HepG2 (cell line): ENCODE results near the gene SLC7A10. TPM values are rescaled to one million over a fixed set of nuclear protein-coding genes. Genes with fewer than 3 reads are reported as not detected.

Source experiments
- ATF7-NPFF ChIP-seq: sonication (generic); formaldehyde crosslinking; IDR thresholded peaks from 2 replicates; pipeline ENCODE4 v1.8.1; 2023; ENCODE audit warnings: mild to moderate bottlenecking, low read depth, missing genetic modification reagents, moderate library complexity
- DNMT1 ChIP-seq: sonication (generic); formaldehyde crosslinking; IDR thresholded peaks from 2 replicates; pipeline ENCODE4 v1.5.1; 2020; ENCODE audit warnings: mild to moderate bottlenecking, missing genetic modification reagents
- EZH2 ChIP-seq: conservative IDR thresholded peaks from 2 replicates; pipeline ENCODE4 v1.6.1; 2012; ENCODE audit warnings: mild to moderate bottlenecking, low read depth, low read length, moderate library complexity
- GTF3A ChIP-seq: sonication (generic); formaldehyde crosslinking; conservative IDR thresholded peaks from 2 replicates; pipeline ENCODE4 v1.4.0; 2020; ENCODE audit warnings: mild to moderate bottlenecking, missing genetic modification reagents
- ISX ChIP-seq: sonication (generic); formaldehyde crosslinking; conservative IDR thresholded peaks from 2 replicates; pipeline ENCODE4 v1.5.0; 2020; ENCODE audit warnings: missing genetic modification reagents
- MIXL1 ChIP-seq: IDR thresholded peaks from 2 replicates; pipeline ENCODE4 v1.6.1; 2016
- NR2F6 ChIP-seq, 2 experiments: IDR thresholded peaks; 2 replicates each; pipeline ENCODE4 v1.6.1; 2016; ENCODE audit warnings: antibody characterized with exemption in 1 of 2, mild to moderate bottlenecking in 1 of 2
- PAX8 ChIP-seq: sonication (generic); formaldehyde crosslinking; IDR thresholded peaks from 2 replicates; pipeline ENCODE4 v1.8.0; 2022; ENCODE audit warnings: mild to moderate bottlenecking, missing genetic modification reagents, borderline replicate concordance
- PCBP2 ChIP-seq: fragments of 200-400 bp; formaldehyde crosslinking; optimal IDR thresholded peaks from 2 replicates; pipeline ENCODE3; 2018; ENCODE audit warnings: low read length, low read depth; ENCODE audit not compliant: poor library complexity, severe bottlenecking
- RBM22 ChIP-seq: fragments of 200-400 bp; formaldehyde crosslinking; optimal IDR thresholded peaks from 2 replicates; pipeline ENCODE3; 2017; ENCODE audit warnings: mild to moderate bottlenecking, low read length, moderate library complexity
- SMAD1 ChIP-seq: sonication (generic); formaldehyde crosslinking; IDR thresholded peaks from 2 replicates; pipeline ENCODE4 v1.4.0; 2020; ENCODE audit warnings: missing genetic modification reagents, low read depth, mild to moderate bottlenecking, borderline replicate concordance
- SMAD3 ChIP-seq: sonication (generic); formaldehyde crosslinking; IDR thresholded peaks from 2 replicates; pipeline ENCODE4 v1.4.0; 2020; ENCODE audit warnings: missing genetic modification reagents
- ZFX ChIP-seq: sonication (generic); formaldehyde crosslinking; IDR thresholded peaks from 2 replicates; pipeline ENCODE4 v1.4.0; 2020; ENCODE audit warnings: mild to moderate bottlenecking, low read depth, missing genetic modification reagents, moderate library complexity
- ZNF205 ChIP-seq: IDR thresholded peaks from 2 replicates; pipeline ENCODE4 v1.6.1; 2018; ENCODE audit warnings: missing biosample characterization, missing genetic modification reagents
- ZNF230 ChIP-seq: sonication (generic); formaldehyde crosslinking; IDR thresholded peaks from 2 replicates; pipeline ENCODE4 v1.4.0; 2020; ENCODE audit warnings: mild to moderate bottlenecking, missing genetic modification reagents
- ZNF232 ChIP-seq: sonication (generic); formaldehyde crosslinking; IDR thresholded peaks from 2 replicates; pipeline ENCODE4 v1.4.0; 2020; ENCODE audit warnings: missing genetic modification reagents, borderline replicate concordance
- ZNF329 ChIP-seq: sonication (generic); formaldehyde crosslinking; IDR thresholded peaks from 2 replicates; pipeline ENCODE4 v1.9.0; 2021; ENCODE audit warnings: low read depth, mild to moderate bottlenecking, missing genetic modification reagents
- ZNF343 ChIP-seq: sonication (generic); formaldehyde crosslinking; IDR thresholded peaks from 2 replicates; pipeline ENCODE4 v1.4.0; 2020; ENCODE audit warnings: mild to moderate bottlenecking, missing genetic modification reagents
- ZNF607 ChIP-seq: sonication (generic); formaldehyde crosslinking; IDR thresholded peaks from 2 replicates; pipeline ENCODE4 v1.5.1; 2020; ENCODE audit warnings: missing genetic modification reagents, mild to moderate bottlenecking, borderline replicate concordance
- ZNF672 ChIP-seq: sonication (generic); formaldehyde crosslinking; IDR thresholded peaks from 2 replicates; pipeline ENCODE4 v1.8.1; 2022; ENCODE audit warnings: missing genetic modification reagents
- ZSCAN22 ChIP-seq: sonication (generic); formaldehyde crosslinking; IDR thresholded peaks from 2 replicates; pipeline ENCODE4 v1.4.0; 2020; ENCODE audit warnings: mild to moderate bottlenecking, missing genetic modification reagents
- polyA plus RNA-seq, 8 experiments: library from polyadenylated mRNA; depleted of rRNA in 3 of 8; stranded (reverse) in 7 of 8; unstranded in 1 of 8; fragments of >200 nt; fragmentation: Illumina TruSeq in 4 of 8; extraction: Trizol in 4 of 8; gene quantifications; 2 replicates each; pipeline versions ENCODE4 v1.2.1 to v1.2.3, GENCODE V29; 2011 to 2016; ENCODE audit warnings: low read depth in 4 of 8, missing spikeins in 1 of 8, mixed read lengths in 1 of 8; ENCODE audit not compliant: insufficient read depth in 1 of 8
- total RNA-seq, 5 experiments: library from RNA; depleted of rRNA; stranded (reverse); fragments of >200 nt; fragmentation: Illumina TruSeq; extraction: Trizol; gene quantifications; 2 replicates each; pipeline ENCODE4 v1.2.3, GENCODE V29; 2016; ENCODE audit warnings: low read depth in 1 of 5
- TF ChIP-seq, protein P1 (sequence below): sonication (generic); formaldehyde crosslinking; IDR thresholded peaks from 2 replicates; pipeline ENCODE4 v1.4.0; 2020; ENCODE audit warnings: missing genetic modification reagents
- TF ChIP-seq, protein P2 (sequence below): sonication (generic); formaldehyde crosslinking; IDR thresholded peaks from 2 replicates; pipeline ENCODE4 v1.4.0; 2020; ENCODE audit warnings: mild to moderate bottlenecking, missing genetic modification reagents, borderline replicate concordance
- TF ChIP-seq, protein P3 (sequence below): sonication (generic); formaldehyde crosslinking; IDR thresholded peaks from 2 replicates; pipeline ENCODE4 v1.8.0; 2022; ENCODE audit warnings: missing genetic modification reagents, mild to moderate bottlenecking, moderate library complexity, borderline replicate concordance
- TF ChIP-seq, protein P4 (sequence below): sonication (generic); formaldehyde crosslinking; IDR thresholded peaks from 2 replicates; pipeline ENCODE4 v1.4.0; 2020; ENCODE audit warnings: missing genetic modification reagents; ENCODE audit errors: not compliant biosample characterization

SLC7A10 gene
- total and polyA plus RNA-seq, 2 of the 13 experiments (the other 11 are each of a cell fraction or from before 2014, with no cell fraction given) = 1.1 to 2.2 TPM

DNA sequence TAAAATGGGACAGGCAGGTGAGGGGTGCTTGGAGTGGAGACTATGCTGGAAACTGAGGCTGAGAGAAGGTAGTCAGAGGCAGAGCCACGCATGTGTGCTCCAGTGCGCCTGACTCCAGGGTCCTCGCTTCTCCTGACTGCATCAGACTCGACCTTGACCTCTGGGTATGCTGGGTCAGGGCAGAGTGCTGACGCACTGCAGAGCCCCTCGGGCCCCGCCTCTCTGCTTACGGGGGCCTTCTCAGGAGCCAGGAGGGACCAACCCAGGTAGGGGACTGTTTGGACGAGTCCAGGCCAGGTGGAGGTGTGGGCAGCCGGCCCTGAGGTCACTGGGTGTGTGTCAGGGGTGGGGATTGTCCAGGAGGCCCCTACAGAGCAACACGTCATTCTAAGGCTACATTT, 22.9 kb upstream of the SLC7A10 start (continued):
- TF ChIP-seq, protein P1, sequence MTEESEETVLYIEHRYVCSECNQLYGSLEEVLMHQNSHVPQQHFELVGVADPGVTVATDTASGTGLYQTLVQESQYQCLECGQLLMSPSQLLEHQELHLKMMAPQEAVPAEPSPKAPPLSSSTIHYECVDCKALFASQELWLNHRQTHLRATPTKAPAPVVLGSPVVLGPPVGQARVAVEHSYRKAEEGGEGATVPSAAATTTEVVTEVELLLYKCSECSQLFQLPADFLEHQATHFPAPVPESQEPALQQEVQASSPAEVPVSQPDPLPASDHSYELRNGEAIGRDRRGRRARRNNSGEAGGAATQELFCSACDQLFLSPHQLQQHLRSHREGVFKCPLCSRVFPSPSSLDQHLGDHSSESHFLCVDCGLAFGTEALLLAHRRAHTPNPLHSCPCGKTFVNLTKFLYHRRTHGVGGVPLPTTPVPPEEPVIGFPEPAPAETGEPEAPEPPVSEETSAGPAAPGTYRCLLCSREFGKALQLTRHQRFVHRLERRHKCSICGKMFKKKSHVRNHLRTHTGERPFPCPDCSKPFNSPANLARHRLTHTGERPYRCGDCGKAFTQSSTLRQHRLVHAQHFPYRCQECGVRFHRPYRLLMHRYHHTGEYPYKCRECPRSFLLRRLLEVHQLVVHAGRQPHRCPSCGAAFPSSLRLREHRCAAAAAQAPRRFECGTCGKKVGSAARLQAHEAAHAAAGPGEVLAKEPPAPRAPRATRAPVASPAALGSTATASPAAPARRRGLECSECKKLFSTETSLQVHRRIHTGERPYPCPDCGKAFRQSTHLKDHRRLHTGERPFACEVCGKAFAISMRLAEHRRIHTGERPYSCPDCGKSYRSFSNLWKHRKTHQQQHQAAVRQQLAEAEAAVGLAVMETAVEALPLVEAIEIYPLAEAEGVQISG = no peak
- no peak for TF ChIP-seq SMAD3 (CRISPR knock-in tag)
- no peak for TF ChIP-seq PCBP2
- no peak for TF ChIP-seq ZNF672 (CRISPR knock-in tag)
- no peak for TF ChIP-seq ISX (CRISPR knock-in tag)
- no peak for TF ChIP-seq ZSCAN22 (CRISPR knock-in tag)
- TF ChIP-seq ZNF607 (CRISPR knock-in tag) = no peak
- TF ChIP-seq ZNF230 (CRISPR knock-in tag) = no peak
- TF ChIP-seq, protein P2, sequence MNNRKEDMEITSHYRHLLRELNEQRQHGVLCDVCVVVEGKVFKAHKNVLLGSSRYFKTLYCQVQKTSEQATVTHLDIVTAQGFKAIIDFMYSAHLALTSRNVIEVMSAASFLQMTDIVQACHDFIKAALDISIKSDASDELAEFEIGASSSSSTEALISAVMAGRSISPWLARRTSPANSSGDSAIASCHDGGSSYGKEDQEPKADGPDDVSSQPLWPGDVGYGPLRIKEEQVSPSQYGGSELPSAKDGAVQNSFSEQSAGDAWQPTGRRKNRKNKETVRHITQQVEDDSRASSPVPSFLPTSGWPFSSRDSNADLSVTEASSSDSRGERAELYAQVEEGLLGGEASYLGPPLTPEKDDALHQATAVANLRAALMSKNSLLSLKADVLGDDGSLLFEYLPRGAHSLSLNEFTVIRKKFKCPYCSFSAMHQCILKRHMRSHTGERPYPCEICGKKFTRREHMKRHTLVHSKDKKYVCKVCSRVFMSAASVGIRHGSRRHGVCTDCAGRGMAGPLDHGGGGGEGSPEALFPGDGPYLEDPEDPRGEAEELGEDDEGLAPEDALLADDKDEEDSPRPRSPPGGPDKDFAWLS (CRISPR knock-in tag) = no peak
- no peak for TF ChIP-seq ZNF205
- TF ChIP-seq ZFX = peak; percentile 58
- TF ChIP-seq, protein P3, sequence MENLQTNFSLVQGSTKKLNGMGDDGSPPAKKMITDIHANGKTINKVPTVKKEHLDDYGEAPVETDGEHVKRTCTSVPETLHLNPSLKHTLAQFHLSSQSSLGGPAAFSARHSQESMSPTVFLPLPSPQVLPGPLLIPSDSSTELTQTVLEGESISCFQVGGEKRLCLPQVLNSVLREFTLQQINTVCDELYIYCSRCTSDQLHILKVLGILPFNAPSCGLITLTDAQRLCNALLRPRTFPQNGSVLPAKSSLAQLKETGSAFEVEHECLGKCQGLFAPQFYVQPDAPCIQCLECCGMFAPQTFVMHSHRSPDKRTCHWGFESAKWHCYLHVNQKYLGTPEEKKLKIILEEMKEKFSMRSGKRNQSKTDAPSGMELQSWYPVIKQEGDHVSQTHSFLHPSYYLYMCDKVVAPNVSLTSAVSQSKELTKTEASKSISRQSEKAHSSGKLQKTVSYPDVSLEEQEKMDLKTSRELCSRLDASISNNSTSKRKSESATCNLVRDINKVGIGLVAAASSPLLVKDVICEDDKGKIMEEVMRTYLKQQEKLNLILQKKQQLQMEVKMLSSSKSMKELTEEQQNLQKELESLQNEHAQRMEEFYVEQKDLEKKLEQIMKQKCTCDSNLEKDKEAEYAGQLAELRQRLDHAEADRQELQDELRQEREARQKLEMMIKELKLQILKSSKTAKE = peak; percentile 40
- no peak for TF ChIP-seq MIXL1
- no peak for TF ChIP-seq ATF7-NPFF (CRISPR knock-in tag)
- no peak for TF ChIP-seq SMAD1 (CRISPR knock-in tag)
- TF ChIP-seq ZNF232 (CRISPR knock-in tag) = peak; percentile 96; the same call in 1 of the 2 replicates
- TF ChIP-seq DNMT1 (CRISPR knock-in tag) = no peak
- no peak for TF ChIP-seq EZH2
- 0 out of 2 replicates have a peak, but pooled peaks have one; percentile 14 for TF ChIP-seq ZNF343
- TF ChIP-seq ZNF329 = 0 out of 2 replicates have a peak, but pooled peaks have one; percentile 13
- TF ChIP-seq PAX8 (CRISPR knock-in tag) = no peak
- TF ChIP-seq RBM22 = no peak
- TF ChIP-seq GTF3A (CRISPR knock-in tag) = no peak
- TF ChIP-seq, protein P4, sequence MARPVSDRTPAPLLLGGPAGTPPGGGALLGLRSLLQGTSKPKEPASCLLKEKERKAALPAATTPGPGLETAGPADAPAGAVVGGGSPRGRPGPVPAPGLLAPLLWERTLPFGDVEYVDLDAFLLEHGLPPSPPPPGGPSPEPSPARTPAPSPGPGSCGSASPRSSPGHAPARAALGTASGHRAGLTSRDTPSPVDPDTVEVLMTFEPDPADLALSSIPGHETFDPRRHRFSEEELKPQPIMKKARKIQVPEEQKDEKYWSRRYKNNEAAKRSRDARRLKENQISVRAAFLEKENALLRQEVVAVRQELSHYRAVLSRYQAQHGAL (CRISPR knock-in tag) = no peak
- TF ChIP-seq NR2F6 (IDR thresholded peaks at IDR 0.05) = peak; percentile 93
- peak; percentile 96 for TF ChIP-seq NR2F6 (CRISPR knock-in tag; IDR thresholded peaks at IDR 0.05)
